Hepatocyte (in vitro differentiated cells): ENCODE data around the gene INS. TPM values are rescaled to one million over a fixed set of nuclear protein-coding genes. Genes with fewer than 3 reads are reported as not detected.

Experiments
- DNase-seq: peaks from one replicate; pipeline ENCODE4 v3.0.0-alpha.2; 2016; ENCODE audit warnings: low spot score
- H2AFZ ChIP-seq: fragments of 200-600 bp; sonication (generic); 2 replicates; pipeline ENCODE4 v1.6.0; 2016; ENCODE audit warnings: antibody characterized with exemption, mild to moderate bottlenecking
- H3K27ac ChIP-seq: fragments of 200-600 bp; sonication (generic); 2 replicates; pipeline ENCODE4 v1.5.1; 2016; ENCODE audit warnings: mild to moderate bottlenecking
- H3K27me3 ChIP-seq: fragments of 200-600 bp; sonication (generic); 2 replicates; pipeline ENCODE4 v1.6.1; 2016
- H3K36me3 ChIP-seq: fragments of 200-600 bp; sonication (generic); replicated peaks from 2 replicates; pipeline ENCODE4 v1.5.1; 2016; ENCODE audit warnings: low read depth; ENCODE audit not compliant: insufficient read depth
- H3K4me1 ChIP-seq: fragments of 200-600 bp; sonication (generic); 2 replicates; pipeline ENCODE4 v1.5.1; 2016; ENCODE audit warnings: mild to moderate bottlenecking, moderate library complexity; ENCODE audit not compliant: insufficient read depth
- H3K4me2 ChIP-seq: fragments of 200-600 bp; sonication (generic); 2 replicates; pipeline ENCODE4 v1.6.0; 2016
- H3K4me3 ChIP-seq: fragments of 200-600 bp; sonication (generic); 2 replicates; pipeline ENCODE4 v1.5.1; 2016; ENCODE audit warnings: mild to moderate bottlenecking
- H3K79me2 ChIP-seq: fragments of 200-600 bp; sonication (generic); 2 replicates; pipeline ENCODE4 v1.6.0; 2017; ENCODE audit warnings: mild to moderate bottlenecking
- H3K9me2 ChIP-seq: fragments of 200-600 bp; sonication (generic); replicated peaks from 2 replicates; pipeline ENCODE4 v1.6.0; 2017; ENCODE audit warnings: mild to moderate bottlenecking; ENCODE audit not compliant: insufficient read depth
- H3K9me3 ChIP-seq: fragments of 200-600 bp; sonication (generic); 2 replicates; pipeline ENCODE4 v1.5.1; 2016; ENCODE audit warnings: low read depth, mild to moderate bottlenecking
- H4K20me1 ChIP-seq: fragments of 200-600 bp; sonication (generic); 2 replicates; pipeline ENCODE4 v1.6.0; 2016; ENCODE audit warnings: mild to moderate bottlenecking; ENCODE audit not compliant: insufficient read depth, poor library complexity, severe bottlenecking
- EZH2 ChIP-seq: fragments of 200-600 bp; sonication (generic); IDR thresholded peaks from 2 replicates; pipeline ENCODE4 v1.6.1; 2016; ENCODE audit warnings: antibody characterized with exemption, mild to moderate bottlenecking, borderline replicate concordance
- EZH2phosphoT487 ChIP-seq: fragments of 200-600 bp; sonication (generic); IDR thresholded peaks from one replicate; pipeline ENCODE4 v1.6.1; 2018; ENCODE audit warnings: antibody characterized with exemption, mild to moderate bottlenecking, low read depth, moderate library complexity; ENCODE audit not compliant: unreplicated experiment, severe bottlenecking
- WGBS: methylation state at CpG from one replicate; pipeline ENCODE4 v1.1.6; 2016; ENCODE audit warnings: low lambda C conversion rate; ENCODE audit errors: missing lambda C conversion rate; 5-methylcytosine and 5-hydroxymethylcytosine counted together
- polyA plus RNA-seq: library from polyadenylated mRNA; unstranded; fragments of >200 nt; fragmentation: Nextera tagmentation; extraction: Ambion mirVana; gene quantifications from 2 replicates; pipeline ENCODE4 v1.2.1, GENCODE V29; 2016
- total RNA-seq: library from RNA; depleted of rRNA; stranded (reverse); fragments of >200 nt; gene quantifications from 2 replicates; pipeline ENCODE4 v1.2.3, GENCODE V29; 2014
- TF ChIP-seq, protein P1 (sequence below): fragments of 200-600 bp; sonication (generic); IDR thresholded peaks from 2 replicates; pipeline ENCODE4 v1.5.1; 2016; ENCODE audit warnings: antibody characterized with exemption, mild to moderate bottlenecking; ENCODE audit not compliant: poor library complexity

The INS gene
- total and polyA plus RNA-seq, 2 experiments from 2014 or later: not detected

DNA sequence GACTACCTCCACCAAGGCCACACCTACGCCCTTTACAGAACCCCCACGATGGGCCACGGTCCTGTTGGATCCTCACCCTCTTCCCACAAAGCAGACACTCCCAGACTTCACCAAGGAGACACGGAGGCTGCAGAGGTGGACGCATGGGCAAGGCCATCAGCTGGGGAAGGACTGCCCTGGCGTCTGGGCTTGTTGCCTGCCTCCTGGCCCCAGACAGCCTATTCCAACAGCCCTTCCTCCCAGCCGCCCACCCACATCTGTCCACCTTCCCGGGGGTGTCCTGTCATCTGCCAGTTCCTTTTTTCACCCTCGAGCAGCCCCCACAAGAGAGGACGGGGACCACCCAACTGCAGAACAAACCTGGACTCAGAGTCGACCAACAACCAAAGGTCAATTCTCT, 39.5 kb upstream of the INS start:
- H3K9me2 ChIP-seq: no peaks in the 10 kb centered on the region
- 80% methylated on average over 11 of the region's 11 CpGs for WGBS
- TF ChIP-seq EZH2phosphoT487 (no peak), EZH2 (no peak)
- TF ChIP-seq, protein P1, sequence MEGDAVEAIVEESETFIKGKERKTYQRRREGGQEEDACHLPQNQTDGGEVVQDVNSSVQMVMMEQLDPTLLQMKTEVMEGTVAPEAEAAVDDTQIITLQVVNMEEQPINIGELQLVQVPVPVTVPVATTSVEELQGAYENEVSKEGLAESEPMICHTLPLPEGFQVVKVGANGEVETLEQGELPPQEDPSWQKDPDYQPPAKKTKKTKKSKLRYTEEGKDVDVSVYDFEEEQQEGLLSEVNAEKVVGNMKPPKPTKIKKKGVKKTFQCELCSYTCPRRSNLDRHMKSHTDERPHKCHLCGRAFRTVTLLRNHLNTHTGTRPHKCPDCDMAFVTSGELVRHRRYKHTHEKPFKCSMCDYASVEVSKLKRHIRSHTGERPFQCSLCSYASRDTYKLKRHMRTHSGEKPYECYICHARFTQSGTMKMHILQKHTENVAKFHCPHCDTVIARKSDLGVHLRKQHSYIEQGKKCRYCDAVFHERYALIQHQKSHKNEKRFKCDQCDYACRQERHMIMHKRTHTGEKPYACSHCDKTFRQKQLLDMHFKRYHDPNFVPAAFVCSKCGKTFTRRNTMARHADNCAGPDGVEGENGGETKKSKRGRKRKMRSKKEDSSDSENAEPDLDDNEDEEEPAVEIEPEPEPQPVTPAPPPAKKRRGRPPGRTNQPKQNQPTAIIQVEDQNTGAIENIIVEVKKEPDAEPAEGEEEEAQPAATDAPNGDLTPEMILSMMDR: no peak
- no peak overlapping the region for H2AFZ ChIP-seq
- no peaks in the 10 kb centered on the region for H3K9me3 ChIP-seq
- no peak overlapping the region for H3K4me3 ChIP-seq
- no peaks in the 10 kb centered on the region for H4K20me1 ChIP-seq
- no peak overlapping the region for H3K4me2 ChIP-seq
- no peaks in the 10 kb centered on the region for H3K79me2 ChIP-seq
- no peak overlapping the region for H3K27ac ChIP-seq
- DNase-seq: no peak
- H3K4me1 ChIP-seq: peaks cover 13% of the 10 kb centered on the region
- no peaks in the 10 kb centered on the region for H3K27me3 ChIP-seq
- H3K36me3 ChIP-seq: no peaks in the 10 kb centered on the region

DNA sequence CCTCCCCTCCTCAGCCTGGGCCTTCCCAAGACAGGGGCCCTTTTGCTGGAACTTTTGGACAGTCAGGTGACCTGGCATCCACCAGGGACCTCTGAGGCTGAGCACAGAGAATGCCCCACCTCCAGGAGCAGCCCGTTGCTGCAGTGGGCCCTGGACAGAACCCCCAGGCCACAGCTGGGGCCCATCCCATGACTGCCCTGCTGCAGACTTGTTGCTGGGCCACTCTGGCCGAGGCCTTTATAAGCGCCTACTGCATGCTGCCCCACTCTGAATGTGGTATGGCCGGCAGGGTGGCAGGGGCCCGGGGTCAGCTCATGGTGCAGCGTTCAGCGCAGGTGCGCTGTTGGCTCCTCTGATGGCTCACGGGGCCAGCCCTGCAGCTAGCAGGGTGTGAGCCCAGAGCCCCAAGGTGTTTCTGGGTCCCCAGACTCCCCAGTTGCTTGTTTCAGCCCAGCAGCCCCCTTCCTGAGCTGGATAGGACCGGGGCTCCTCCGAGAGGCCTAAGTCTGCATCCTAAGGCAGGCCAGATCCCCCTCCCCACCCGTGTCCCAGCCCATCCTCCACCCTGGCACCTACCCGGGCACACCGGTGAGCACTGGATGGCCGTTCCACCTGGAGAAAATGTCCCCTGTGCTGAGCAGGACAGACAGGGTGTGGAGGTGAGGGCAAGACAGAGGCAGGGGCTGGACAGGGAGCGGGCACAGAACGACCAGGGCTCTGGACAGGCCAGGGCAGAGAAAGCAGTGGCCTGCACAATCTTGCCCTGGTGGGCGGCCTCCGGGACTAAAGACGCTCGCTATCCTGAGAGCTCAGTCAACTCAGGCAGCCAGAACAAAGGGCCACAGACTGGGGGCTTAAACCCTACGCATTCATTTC, 38.7 kb upstream of the INS start:
- 96% methylated on average over 22 of the region's 22 CpGs for WGBS
- no peak overlapping the region for H3K4me3 ChIP-seq
- H3K27ac ChIP-seq: no peak overlapping the region
- TF ChIP-seq, protein P1: no peak
- no peak for TF ChIP-seq EZH2phosphoT487
- TF ChIP-seq EZH2: no peak
- DNase-seq: no peak
- peaks cover 13% of the 10 kb centered on the region for H3K4me1 ChIP-seq
- H3K79me2 ChIP-seq: no peaks in the 10 kb centered on the region
- H3K4me2 ChIP-seq: no peak overlapping the region
- no peak overlapping the region for H2AFZ ChIP-seq
- H3K36me3 ChIP-seq: no peaks in the 10 kb centered on the region
- H3K27me3 ChIP-seq: no peaks in the 10 kb centered on the region
- no peaks in the 10 kb centered on the region for H3K9me3 ChIP-seq
- no peaks in the 10 kb centered on the region for H3K9me2 ChIP-seq
- no peaks in the 10 kb centered on the region for H4K20me1 ChIP-seq

DNA sequence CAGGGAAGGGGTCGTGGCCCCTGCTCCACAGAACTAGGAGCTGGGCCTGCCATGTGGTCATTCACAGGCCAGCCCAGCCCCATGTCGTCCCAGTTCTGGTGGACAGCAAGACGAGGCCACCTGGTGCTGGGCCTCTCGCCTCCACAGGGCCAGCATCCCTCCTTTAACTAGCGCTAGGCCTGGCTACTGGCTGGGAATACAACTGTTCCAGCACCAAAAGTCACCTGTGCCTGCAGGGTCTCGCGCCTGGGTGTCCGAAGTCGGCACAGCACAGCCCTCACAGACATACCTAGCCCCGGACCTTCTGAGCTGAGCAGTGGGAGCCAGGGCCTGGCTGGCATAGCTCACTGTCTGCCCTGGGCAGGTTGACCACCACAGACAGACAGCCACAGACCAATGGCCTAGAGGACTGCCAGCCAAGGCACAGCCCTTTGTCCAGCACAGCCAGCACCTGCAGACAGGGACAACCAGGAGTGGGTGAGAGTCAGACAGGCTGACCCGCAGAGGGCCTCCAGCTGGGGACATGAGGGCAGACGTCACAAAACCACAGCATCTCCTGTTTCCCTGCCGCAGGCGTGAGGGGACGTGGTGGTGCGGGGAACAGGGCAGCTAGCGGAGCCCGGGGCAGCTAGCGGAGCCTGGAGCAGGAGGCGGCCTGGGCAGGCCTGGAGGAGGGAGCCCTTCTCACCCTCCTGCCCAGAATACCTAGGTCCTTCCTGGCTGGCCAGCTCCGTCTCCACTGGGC, 37.8 kb upstream of the INS start:
- no peak for DNase-seq
- TF ChIP-seq EZH2: no peak
- TF ChIP-seq, protein P1: no peak
- TF ChIP-seq EZH2phosphoT487: no peak
- Histone ChIP-seq H3K4me1 (peaks cover 12% of the 10 kb centered on the region), H4K20me1 (no peaks in the 10 kb centered on the region), H3K36me3 (no peaks in the 10 kb centered on the region), H3K27me3 (no peaks in the 10 kb centered on the region), H3K79me2 (no peaks in the 10 kb centered on the region), H2AFZ (no peak overlapping the region), H3K9me2 (no peaks in the 10 kb centered on the region), H3K4me2 (no peak overlapping the region), H3K27ac (no peak overlapping the region), H3K9me3 (no peaks in the 10 kb centered on the region), H3K4me3 (no peak overlapping the region)
- 83% methylated on average over 18 of the region's 21 CpGs for WGBS
